GM08714 (cell line): ENCODE data around the gene NOXA1.
"Not testable (repeated sequence)": the region's sequence is repeated elsewhere in the genome, so short reads cannot be mapped to it uniquely, and the experiment has no call there.

Experiments used
- H3K4me3 ChIP-seq: fragments of 200-500 bp; sonication (Bioruptor generic); 2 replicates; pipeline ENCODE4 v1.5.1; 2014; ENCODE audit warnings: mild to moderate bottlenecking, low read length, inconsistent platforms
- ZNF274 ChIP-seq: IDR thresholded peaks from 2 replicates; pipeline ENCODE4 v1.6.1; 2012; ENCODE audit warnings: mild to moderate bottlenecking, low read depth, low read length

Gene NOXA1

DNA sequence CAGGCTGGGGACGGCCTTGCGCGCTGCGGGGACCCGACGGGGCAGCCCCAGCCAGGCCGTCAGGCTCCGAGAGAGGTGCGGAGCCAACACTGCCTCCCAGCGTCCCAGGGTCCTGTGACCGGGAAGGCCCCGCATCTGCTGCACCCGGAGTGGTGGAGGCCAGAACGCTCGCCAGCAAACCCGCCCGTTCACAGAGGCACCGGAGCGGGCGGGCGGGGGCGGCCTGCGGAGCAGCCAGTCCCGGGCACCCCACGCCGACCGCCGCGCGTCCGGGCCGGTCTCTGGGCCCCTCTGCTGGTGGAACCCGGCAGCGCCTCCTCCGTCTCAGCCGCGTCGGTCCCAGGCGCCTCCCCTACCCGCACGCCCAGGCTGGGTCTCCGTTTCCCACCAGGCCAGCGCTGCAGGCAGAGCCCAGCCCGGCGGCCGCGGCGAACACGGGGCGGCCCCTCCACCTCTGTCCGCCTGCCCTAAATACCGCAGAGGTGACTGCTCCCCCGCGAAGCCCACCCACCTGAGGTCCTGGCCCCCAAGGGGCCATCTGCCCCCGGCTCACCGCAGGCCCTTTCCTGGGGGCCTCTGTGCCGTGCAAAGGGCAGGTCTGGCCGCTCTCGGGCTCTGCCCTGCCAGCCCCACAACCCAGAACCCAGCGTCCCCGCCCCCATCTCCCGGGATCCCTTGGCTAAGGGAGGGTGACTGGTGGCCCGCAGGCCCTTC, 16.2 kb upstream of the NOXA1 start:
- H3K4me3 ChIP-seq, result no peak overlapping the region
- TF ChIP-seq ZNF274, result no peak

DNA sequence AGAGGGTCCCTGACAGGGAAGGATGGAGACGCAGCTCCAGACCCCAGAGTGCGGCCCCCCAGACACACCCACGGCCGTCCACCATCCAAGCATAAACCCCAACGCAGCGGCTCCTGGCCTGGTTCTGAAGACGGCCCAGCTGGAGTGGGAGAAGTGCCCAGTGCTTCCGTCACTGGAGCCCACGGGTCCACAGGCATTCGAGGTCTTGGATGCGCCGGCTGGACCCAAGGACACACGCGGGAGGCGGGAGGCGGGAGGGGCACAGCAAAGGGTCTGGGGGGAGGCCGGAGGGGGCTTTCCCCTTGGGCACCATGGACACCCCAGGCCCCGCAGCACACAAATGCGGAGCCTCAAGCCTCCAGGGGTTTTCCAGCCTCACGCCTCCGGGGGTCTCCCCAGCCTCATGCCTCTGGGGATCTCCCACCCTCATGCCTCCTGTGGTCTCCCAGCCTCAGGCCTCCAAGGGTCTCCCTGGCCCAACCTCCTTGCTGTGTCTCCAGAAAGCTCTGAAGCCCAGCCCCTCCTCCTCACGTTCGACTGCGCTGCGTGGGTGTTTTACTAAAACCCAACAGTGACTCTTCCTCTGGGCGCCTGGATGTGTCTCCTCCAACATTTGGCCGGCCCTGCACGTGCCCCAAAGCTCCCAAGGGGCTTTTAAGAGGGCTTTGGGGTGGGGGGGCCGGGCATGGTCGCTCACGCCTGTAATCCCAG, 15.4 kb upstream of the NOXA1 start:
- TF ChIP-seq ZNF274, result no peak
- H3K4me3 ChIP-seq, result no peak overlapping the region

DNA sequence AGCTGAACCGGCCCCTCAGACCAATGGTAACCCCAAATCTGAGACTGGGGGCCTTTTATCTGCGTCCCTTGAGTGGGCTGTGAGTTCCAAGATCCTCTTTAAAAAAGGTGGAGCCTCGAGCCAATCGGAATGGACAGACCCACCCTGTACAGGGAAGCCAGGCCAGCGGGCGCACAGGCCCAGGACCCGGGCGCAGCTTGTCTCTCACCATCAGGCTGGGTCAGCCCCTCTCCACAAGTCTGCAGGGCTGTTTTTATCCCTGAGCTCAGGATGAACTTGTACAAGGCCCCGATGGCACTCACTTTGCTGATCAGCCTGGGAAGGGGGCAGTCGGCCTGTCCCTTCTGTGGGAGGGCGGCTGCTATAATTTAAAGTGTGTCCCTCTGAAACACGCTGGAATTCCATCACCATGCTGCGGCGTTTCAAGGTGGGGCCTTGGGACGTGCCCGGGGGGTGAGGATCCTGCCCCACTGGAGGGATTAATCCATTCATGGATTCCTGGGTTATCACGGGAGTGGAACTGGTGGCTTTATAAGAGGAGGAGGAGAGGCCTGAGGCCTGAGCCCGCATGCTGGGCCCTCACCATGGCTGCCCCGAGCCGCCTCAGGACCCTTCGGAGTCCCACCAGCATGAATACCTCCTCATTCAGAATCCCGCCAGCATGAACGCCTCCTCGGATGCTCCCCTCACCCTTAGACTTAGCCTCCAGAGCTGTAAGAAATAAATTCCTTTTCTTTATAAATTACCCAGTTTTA, 14.4 kb upstream of the NOXA1 start:
- no peak overlapping the region for H3K4me3 ChIP-seq
- no peak for TF ChIP-seq ZNF274

DNA sequence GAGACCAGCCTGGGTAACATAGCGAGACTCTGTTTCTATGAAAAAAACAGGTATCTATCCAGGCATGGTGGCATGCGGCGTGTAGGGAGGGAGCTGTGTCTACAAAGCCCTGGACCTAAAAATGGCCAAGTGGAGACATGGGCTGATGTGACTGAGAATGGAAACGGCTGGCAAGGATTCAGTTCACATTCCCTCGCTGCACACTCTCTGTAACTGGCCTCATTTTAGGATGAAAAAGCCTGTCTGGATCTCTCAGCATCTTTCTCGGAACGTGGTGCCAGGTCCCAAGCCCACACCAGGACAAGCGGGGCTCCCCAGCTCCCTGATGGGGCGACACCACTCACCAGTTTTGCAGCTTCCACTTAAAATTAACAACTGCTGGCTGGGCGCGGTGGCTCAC, 13.7 kb upstream of the NOXA1 start:
- no peak for TF ChIP-seq ZNF274
- H3K4me3 ChIP-seq, result no peak overlapping the region

DNA sequence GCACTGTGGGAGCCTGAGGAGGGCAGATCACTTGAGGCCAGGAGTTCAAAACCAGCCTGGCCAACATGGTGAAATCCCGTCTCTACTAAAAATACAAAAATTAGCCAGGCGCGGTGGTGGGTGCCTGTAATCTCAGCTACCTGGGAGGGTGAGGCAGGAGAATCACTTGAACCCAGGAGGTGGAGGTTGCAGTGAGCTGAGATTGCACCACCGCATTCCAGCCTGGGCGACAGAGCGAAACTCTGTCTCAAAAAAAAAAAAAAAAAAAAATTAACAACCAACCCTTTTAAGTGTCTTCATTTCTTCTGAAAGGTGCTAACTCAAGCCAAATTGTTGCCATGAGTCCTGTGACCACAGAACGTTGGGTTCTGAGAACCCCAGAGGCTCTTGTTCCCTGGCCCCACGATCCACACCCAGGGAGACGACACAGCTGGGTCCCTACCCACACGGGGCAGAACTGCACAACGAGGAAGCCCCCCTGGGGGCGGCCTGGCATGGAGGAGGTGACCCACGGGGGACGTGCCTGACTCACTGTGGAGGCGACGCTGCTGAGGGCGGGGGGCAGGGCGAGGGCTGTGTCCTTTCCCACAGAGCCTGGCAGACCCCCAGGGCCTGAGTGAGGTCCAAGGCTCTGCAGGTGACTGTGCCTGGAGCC, 12.8 kb upstream of the NOXA1 start:
- not testable (repeated sequence) for H3K4me3 ChIP-seq

DNA sequence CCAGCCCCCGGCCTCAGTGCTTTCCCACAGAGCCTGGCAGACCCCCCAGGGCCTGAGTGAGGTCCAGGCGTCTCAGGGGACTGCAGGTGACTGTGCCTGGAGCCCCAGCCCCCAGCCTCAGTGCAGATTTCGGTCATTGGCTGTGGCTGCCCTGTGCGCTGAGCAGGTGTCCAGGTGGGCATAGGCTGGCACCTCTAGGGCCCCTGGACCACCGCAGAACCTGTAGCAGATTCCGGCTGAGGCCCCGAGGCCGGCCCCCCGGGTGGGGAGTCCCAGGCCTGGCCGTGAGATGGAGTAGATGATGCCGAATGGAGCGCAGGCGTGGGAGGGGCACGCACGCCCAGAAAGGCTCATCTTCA, 12.3 kb upstream of the NOXA1 start:
- H3K4me3 ChIP-seq, result no peak overlapping the region
- TF ChIP-seq ZNF274, result no peak

DNA sequence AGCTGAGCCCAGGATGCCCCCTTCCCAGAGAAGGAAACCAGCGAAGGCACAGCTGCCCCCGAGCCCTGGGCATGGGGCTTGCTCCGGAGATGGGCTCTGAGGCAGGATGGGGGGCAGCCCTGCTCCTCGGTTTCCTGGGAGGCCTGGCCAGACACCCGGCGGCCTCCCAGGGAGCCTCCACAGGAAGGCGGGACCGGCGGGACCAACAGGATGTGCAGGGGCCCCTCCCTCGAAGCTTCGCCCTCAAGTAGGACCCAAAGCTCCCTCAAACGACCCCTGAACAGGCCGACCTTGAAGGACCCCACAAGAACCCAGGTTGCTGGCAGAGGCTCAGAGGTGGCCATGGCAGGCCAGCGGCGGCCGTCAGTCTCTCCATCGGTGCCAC, 11.9 kb upstream of the NOXA1 start:
- H3K4me3 ChIP-seq, result no peak overlapping the region
- no peak for TF ChIP-seq ZNF274

DNA sequence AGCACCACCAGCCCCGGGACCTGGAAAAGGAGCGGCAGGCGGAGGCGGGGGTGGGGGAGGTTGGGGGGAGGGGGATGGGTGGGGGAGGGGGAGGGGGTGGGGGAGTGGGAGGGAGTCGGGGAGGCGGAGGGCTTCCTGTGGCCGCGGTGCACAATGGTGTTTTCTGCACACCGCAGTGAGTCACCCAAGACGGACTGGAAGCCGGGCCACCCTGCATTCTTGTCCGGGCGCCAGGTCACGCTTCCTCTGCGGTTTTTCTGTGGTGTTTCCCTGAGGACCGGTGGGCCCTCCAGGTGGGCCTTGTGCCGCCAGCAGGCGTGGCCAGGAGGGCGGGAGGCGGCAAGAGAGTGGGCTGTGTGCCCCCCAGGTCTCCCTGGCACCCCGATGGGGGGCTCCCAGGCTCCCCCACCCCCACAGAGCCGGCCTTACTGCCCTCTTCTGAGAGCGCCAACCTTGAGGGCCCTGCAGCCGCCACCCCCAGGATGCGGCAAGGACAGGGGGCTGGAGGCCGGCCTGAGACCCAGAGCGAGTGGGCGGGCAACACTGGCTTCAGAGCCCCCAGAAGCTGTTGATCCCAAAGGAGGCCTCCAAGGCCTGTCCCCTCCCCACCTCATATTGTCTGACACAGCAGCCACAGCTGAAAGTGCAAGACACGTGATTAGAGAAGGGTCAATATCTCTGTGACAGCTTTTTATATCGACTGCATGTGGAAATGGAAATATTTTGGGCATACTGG, 11.4 kb upstream of the NOXA1 start:
- TF ChIP-seq ZNF274, result no peak
- no peak overlapping the region; the same call in 1 of the 2 replicates for H3K4me3 ChIP-seq

DNA sequence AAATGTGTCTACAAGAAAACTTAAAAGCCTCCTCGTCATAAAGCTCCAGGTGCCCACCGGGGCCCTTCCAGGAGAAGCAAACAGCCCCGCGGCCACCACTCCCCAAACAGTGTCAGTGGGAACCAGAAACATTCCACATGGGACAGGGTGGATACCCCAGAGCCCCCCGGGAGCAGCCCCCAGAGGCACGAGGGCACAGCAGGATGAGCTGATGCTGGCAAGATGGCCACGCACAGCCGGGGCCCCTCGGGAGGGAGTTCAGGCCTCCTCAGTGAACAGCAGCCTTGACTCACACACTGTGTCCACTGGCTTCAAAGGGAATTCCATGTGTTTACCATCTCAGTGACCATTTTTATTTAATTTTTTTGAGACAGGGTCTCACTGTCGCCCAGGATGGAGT, 10.8 kb upstream of the NOXA1 start:
- no peak for TF ChIP-seq ZNF274
- no peak overlapping the region for H3K4me3 ChIP-seq

DNA sequence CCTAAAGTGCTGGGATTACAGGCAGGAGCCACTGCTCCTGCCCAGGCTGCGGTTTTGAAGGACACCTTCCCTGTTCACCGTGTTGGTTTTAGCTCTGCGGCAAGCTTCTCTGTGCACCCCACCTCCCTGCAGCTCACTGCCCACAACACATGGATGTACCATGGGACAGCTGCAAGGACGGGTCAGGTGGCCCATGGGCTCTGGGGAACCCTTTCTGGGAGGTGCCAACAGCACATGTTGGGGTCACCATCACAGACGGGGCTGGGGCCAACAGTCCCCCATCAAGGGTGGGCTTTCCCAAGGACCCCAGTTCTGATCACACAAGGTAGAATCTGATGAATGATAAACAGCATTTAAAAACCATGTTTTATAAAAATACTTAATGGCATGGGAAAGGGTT, 7.7 kb upstream of the NOXA1 start:
- no peak overlapping the region for H3K4me3 ChIP-seq
- no peak for TF ChIP-seq ZNF274

DNA sequence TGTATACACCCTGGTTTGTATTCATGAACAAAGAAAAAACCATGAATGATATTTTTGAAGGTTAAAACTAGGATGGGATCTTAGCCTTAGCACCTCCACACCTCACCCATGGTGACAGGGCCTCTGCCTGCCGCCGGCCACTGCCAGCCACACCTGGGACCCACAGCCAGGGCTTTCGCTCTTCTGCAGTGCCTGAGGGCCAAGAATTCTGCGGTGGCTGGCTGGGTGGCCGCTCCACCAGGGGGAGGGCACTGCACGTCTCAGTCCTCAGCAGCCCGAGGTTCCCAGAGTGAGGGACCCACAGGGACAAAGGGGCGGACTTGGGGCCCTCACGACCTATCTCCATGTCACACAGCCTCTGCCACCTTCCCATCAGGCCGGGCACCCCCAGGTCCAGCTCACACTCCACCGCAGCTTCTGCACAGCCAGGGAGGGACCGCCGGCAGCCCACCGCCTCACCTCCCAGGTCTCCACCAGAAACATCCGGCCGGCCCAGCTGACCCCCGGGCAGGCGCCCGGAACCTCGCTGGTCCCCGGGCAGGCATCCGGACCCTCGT, 7.1 kb upstream of the NOXA1 start:
- H3K4me3 ChIP-seq, result no peak overlapping the region
- no peak for TF ChIP-seq ZNF274

DNA sequence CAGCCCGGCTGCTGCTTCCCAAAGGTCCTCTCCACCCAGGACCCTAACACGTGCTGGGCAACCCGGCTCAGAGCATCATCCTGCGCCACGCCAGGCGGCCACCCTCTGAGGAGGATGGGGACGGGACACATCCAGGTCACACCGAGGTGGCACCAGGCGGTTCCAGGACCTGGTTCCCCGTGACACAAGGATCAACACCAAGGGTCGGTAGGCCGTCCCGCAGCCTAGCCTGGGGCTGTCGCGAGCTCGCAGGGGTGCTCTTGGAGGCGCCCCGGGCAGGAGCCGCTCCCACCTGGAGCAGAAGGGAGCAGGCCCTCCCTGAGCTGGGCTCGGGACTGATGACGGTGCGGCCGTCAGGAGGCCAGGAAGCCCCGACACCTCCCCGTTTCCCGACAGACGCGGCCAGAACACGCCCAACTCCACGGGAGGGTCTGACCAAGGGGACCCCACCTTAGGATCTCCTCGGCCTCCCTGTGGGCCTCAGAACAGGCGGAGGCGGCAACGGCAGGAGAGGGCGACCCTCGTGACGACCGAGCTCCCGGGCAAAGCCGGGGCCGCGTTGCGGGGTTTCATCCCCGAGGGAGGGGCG, 6.5 kb upstream of the NOXA1 start:
- H3K4me3 ChIP-seq, result peak overlapping the region; percentile 74; the same call in 1 of the 2 replicates
- no peak for TF ChIP-seq ZNF274
